LNCaP clone FGC (cell line): ENCODE data around the gene CNGA3.

ENCODE experiments used
- DNase-seq: peaks from one replicate; pipeline ENCODE4 v3.0.0-alpha.2; 2011; ENCODE audit warnings: low read depth
- H3K4me3 ChIP-seq: 2 replicates; pipeline ENCODE4 v1.5.1; 2011; ENCODE audit warnings: mild to moderate bottlenecking, low read depth, low read length, control low read depth
- TF ChIP-seq, protein P1 (sequence below): IDR thresholded peaks from 2 replicates; pipeline ENCODE4 v1.5.1; 2012; ENCODE audit warnings: mild to moderate bottlenecking; ENCODE audit not compliant: control insufficient read depth, insufficient read depth; ENCODE audit errors: extremely low read depth

Gene CNGA3

DNA sequence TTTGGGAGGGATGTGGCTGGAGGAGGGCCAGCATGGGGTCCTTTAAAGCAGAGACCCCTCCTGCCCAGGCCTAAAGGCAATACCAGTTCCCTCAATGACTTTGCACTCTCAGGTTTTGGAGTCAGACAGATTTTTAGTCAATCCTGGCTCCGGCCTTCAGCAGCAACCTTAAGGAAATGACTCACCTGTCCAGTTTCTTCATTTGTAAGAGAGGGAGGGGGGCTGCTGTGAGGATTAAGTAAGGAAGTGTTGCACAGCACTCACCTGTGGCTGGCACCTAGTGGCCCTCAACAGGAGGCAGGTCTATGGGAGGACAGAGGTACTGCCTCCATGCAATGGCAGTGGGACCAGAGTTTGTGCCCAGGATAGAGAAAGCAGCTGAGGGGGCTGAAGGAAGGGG lies 13.7 kb downstream of the CNGA3 start:
- H3K4me3 ChIP-seq, result no peak overlapping the region
- DNase-seq, result no peak
- TF ChIP-seq, protein P1, sequence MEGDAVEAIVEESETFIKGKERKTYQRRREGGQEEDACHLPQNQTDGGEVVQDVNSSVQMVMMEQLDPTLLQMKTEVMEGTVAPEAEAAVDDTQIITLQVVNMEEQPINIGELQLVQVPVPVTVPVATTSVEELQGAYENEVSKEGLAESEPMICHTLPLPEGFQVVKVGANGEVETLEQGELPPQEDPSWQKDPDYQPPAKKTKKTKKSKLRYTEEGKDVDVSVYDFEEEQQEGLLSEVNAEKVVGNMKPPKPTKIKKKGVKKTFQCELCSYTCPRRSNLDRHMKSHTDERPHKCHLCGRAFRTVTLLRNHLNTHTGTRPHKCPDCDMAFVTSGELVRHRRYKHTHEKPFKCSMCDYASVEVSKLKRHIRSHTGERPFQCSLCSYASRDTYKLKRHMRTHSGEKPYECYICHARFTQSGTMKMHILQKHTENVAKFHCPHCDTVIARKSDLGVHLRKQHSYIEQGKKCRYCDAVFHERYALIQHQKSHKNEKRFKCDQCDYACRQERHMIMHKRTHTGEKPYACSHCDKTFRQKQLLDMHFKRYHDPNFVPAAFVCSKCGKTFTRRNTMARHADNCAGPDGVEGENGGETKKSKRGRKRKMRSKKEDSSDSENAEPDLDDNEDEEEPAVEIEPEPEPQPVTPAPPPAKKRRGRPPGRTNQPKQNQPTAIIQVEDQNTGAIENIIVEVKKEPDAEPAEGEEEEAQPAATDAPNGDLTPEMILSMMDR, result no peak

DNA sequence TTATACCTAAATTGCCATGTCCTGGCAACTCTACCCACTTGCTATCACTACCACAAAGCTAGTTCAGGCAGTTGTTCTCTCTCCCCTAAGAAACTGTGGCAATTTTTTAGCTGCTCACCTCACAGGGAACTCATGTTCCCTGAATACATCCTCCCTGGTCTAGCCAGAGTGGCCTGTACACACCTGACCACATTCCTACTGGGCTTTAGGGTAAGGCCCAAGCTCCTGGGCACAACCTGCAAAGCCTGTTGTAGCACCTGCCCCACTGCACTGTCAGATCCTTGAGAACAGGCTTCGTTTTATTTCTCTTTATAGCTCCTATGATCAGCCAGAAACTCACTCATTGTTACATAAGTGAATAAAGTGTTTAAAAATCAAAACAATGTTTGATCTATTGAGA lies 21.5 kb downstream of the CNGA3 start:
- H3K4me3 ChIP-seq, result no peak overlapping the region
- TF ChIP-seq, protein P1, result no peak
- DNase-seq, result no peak

DNA sequence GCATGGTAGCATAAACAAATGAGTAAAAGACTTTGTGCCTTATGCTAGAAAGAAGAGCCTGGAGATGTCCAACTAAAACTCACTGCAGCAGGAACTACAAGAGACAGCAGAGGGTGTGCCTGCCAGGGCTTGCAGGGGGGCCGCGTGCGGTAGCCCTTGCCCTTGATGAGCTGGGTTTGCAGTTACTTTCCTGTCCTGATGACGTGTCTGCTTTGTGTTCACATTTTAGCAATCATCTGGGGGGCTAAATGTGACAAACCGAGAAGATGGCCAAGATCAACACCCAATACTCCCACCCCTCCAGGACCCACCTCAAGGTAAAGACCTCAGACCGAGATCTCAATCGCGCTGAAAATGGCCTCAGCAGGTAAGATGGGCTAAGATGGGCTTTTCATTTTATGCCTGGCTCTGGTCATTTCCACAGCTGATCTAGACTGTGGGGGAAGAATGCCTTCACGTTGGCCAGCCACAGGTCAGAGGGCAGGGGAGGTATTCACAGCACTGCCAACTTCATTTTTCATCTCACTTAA lies 23.5 kb downstream of the CNGA3 start:
- TF ChIP-seq, protein P1, result no peak
- DNase-seq, result no peak

DNA sequence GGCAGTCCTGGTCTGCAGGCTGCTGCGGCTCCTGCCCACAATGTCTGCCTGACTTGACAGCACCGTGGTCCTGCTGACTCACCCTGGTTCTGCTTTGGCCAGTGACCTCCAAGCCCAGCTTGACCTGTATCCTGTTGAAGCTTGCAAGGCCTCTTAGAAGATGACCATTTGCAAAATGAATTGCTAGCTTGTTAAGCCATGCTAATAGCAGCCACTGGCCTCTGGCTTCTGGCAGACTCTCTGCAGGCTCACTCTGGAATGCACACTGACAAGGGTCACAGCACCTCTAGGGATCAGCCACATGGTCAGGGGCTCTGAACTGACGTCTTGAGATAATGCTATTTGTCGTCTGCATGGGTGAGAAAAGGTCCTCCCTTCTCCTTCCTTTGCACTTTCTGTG lies 25.9 kb downstream of the CNGA3 start:
- no peak overlapping the region for H3K4me3 ChIP-seq
- no peak for DNase-seq
- TF ChIP-seq, protein P1, result no peak

More for the DNA sequence above, 23.5 kb downstream of the CNGA3 start:
- no peak overlapping the region for H3K4me3 ChIP-seq

DNA sequence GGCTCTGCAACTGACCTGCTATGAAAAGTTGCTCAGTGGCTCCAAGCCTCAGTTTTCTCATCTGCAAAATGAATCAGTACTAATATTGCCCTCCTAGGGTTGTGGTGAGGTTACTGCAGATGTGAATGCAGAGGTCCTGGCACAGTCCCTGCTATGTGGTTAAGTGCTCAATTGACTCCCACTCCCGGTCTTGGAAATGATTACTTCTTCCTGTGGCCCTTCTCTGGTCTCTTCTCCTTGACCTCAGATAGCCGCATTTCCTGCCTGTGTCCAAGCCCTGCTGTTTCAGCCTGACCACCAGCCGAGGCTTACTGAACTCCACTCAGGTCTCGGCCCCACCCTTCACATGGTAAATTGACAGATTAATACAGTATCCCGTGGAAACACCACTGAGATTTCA lies 26.3 kb downstream of the CNGA3 start:
- TF ChIP-seq, protein P1, result no peak
- DNase-seq, result no peak
- no peak overlapping the region for H3K4me3 ChIP-seq

DNA sequence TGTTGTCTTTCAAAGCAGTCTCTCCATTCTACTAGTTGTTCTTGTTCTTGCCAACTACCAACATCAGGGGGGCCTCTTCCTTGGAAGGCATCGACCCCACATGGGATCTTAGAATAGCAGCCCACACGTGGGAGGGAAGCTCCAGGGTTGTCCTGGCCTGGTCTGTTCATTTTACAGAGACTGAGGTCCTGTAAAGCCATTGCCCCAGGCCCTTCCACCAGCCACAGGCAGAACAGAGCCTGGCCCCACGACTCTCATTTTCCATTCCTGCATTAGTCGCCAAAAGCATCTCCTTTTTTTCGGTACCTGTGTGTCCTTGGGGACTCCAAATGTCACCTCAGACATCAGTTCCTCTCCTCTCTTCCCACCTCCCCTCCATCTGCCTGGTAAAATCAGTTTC lies 28.0 kb downstream of the CNGA3 start:
- no peak overlapping the region for H3K4me3 ChIP-seq
- DNase-seq, result no peak
- TF ChIP-seq, protein P1, result no peak

DNA sequence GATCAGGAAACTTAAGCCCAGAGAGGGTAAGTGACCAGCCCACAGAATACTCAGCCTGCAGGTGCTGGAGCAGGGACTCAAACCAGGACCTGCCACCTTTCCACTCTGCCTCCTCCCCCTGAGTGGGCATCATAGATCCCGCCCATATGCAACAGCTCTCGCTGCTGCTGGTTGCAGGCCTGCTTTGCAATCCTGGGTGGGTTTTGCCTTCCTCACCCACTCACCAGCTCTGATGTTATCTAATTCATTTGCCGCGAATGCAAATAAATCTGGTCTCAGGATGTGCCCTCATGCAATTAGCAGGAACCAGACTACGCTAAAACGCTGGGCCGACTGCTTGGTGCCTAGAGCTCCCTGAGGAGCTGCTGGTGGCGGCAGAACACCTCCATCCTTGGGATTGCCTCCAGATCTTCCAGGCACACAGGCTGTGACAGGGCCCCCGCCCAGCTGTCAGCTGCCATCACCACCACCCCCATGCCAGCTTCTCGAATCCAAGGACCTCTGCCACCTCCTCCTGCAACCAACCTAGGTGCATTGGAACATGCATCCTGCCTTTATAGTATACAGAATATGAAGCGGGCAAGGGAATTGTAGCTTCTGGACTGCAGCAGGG lies 28.8 kb downstream of the CNGA3 start:
- no peak for DNase-seq
- TF ChIP-seq, protein P1, result no peak

More for the DNA sequence above, 28.8 kb downstream of the CNGA3 start:
- H3K4me3 ChIP-seq, result no peak overlapping the region
